IgD-negative memory B cell (primary cell): ENCODE results near the gene ZNF77. TPM values are rescaled to one million over a fixed set of nuclear protein-coding genes. Genes with fewer than 3 reads are reported as not detected.
A peak's percentile ranks its signal among the peaks of the same experiment; 100 is the strongest.
"Not testable (repeated sequence)": the region's sequence is repeated elsewhere in the genome, so short reads cannot be mapped to it uniquely, and the experiment has no call there.

Experiments
- H3K27ac Mint-ChIP-seq, 3 donors: one replicate each; pipeline ENCODE4 v1.8.0; 2020 to 2022; ENCODE audit warnings: mild to moderate bottlenecking in 3 of 3, mixed read lengths in 3 of 3, moderate library complexity in 1 of 3
- H3K27me3 Mint-ChIP-seq: one replicate; pipeline ENCODE4 v1.8.0; 2021; ENCODE audit warnings: mixed read lengths
- H3K36me3 Mint-ChIP-seq: one replicate; pipeline ENCODE4 v1.8.0; 2020; ENCODE audit warnings: mild to moderate bottlenecking, mixed read lengths
- H3K4me1 Mint-ChIP-seq, 3 donors: one replicate each; pipeline ENCODE4 v1.8.0; 2020 to 2022; ENCODE audit warnings: mixed read lengths in 3 of 3, mild to moderate bottlenecking in 1 of 3
- H3K4me3 Mint-ChIP-seq, 4 donors: one replicate each; pipeline ENCODE4 v1.8.0; 2020 to 2022; ENCODE audit warnings: mild to moderate bottlenecking in 4 of 4, mixed read lengths in 4 of 4, moderate library complexity in 3 of 4
- H3K9me3 Mint-ChIP-seq, 3 donors: one replicate each; pipeline ENCODE4 v1.8.0; 2020 to 2021; ENCODE audit warnings: mixed read lengths in 3 of 3, mild to moderate bottlenecking in 1 of 3
- polyA plus RNA-seq: library from polyadenylated mRNA; unstranded; fragments of 300-500 nt; fragmentation: Illumina TruSeq; gene quantifications from one replicate; pipeline ENCODE4 v1.2.3, GENCODE V29; 2021

The ZNF77 gene
- polyA plus RNA-seq, 1 donor from 2014 or later: 1.7 TPM

GRCh38 chr19:2917275-2918184, 27.2 kb downstream of the ZNF77 start:
- Mint-ChIP-seq H3K9me3 (peaks cover 5 to 20% (median 10%) of the 10 kb centered on the region in 3 donors), H3K27ac (no peak overlapping the region), H3K27me3 (no peaks in the 10 kb centered on the region), H3K36me3 (peaks cover 19% of the 10 kb centered on the region), H3K4me3 (no peak overlapping the region), H3K4me1 (peaks cover 0 to 6% (median 0%) of the 10 kb centered on the region in 3 donors)

- Mint-ChIP-seq H3K4me1 (peaks cover 4 to 8% (median 5%) of the 10 kb centered on the region in 3 donors), H3K36me3 (peaks cover 18% of the 10 kb centered on the region), H3K27me3 (no peaks in the 10 kb centered on the region), H3K9me3 (peaks cover 4 to 11% (median 6%) of the 10 kb centered on the region in 3 donors), H3K4me3 (no peak overlapping the region), H3K27ac (no peak overlapping the region)
Observed at GRCh38 chr19:2912306-2912705, 32.5 kb downstream of the ZNF77 start.

GRCh38 chr19:2906631-2907195, 38.1 kb downstream of the ZNF77 start:
- Mint-ChIP-seq H3K27ac (peak overlapping the region in 1 of 3 donors; percentile 39), H3K9me3 (no peaks in the 10 kb centered on the region), H3K4me1 (peaks cover 2 to 11% (median 10%) of the 10 kb centered on the region in 3 donors), H3K27me3 (no peaks in the 10 kb centered on the region), H3K36me3 (peaks cover 4% of the 10 kb centered on the region), H3K4me3 (no peak overlapping the region)

- H3K9me3 Mint-ChIP-seq: no peaks in the 10 kb centered on the region
- H3K4me3 Mint-ChIP-seq: no peak overlapping the region
- peaks cover 1% of the 10 kb centered on the region for H3K36me3 Mint-ChIP-seq
- no peaks in the 10 kb centered on the region for H3K27me3 Mint-ChIP-seq
- H3K27ac Mint-ChIP-seq: no peak overlapping the region
- peaks cover 4 to 13% (median 12%) of the 10 kb centered on the region in 3 donors for H3K4me1 Mint-ChIP-seq
Observed at GRCh38 chr19:2905918-2906519, 38.8 kb downstream of the ZNF77 start.

GRCh38 chr19:2903326-2903725, 41.4 kb downstream of the ZNF77 start:
- not testable (repeated sequence) for H3K27ac Mint-ChIP-seq, H3K36me3 Mint-ChIP-seq, H3K27me3 Mint-ChIP-seq, H3K9me3 Mint-ChIP-seq
- Mint-ChIP-seq H3K4me3 (peak overlapping the region in 1 of 4 donors; percentile 53), H3K4me1 (peaks cover 8 to 16% (median 12%) of the 10 kb centered on the region in 3 donors)

GRCh38 chr19:2902590-2903218, 42.1 kb downstream of the ZNF77 start:
- Mint-ChIP-seq H3K4me3 (peak overlapping the region; percentile 25 to 100 (median 84)), H3K27ac (no peak overlapping the region), H3K4me1 (peaks cover 8 to 16% (median 12%) of the 10 kb centered on the region in 3 donors), H3K9me3 (peaks cover 0 to 3% (median 0%) of the 10 kb centered on the region in 3 donors), H3K36me3 (peaks cover 3% of the 10 kb centered on the region), H3K27me3 (no peaks in the 10 kb centered on the region)

- Mint-ChIP-seq H3K9me3 (peaks cover 0 to 7% (median 0%) of the 10 kb centered on the region in 3 donors), H3K4me3 (peak within 1 kb of the TSS; percentile 87 to 100 (median 98)), H3K27ac (peak within 1 kb of the TSS; percentile 81 to 95 (median 90)), H3K27me3 (no peaks in the 10 kb centered on the region), H3K4me1 (peaks cover 8 to 16% (median 12%) of the 10 kb centered on the region in 3 donors), H3K36me3 (peaks cover 5% of the 10 kb centered on the region)
Observed at GRCh38 chr19:2900296-2901252, 44.2 kb downstream of the ZNF77 start, which contains the start of gene ZNF57. TSS of gene ZNF57 (plus strand) at chr19:2900928. CDS start at chr19:2901046, 118 bp downstream.

- Mint-ChIP-seq H3K4me3 (peak overlapping the region in 1 of 4 donors; percentile 57), H3K27ac (peak overlapping the region in 1 of 3 donors; percentile 28), H3K4me1 (peaks cover 6 to 9% (median 8%) of the 10 kb centered on the region in 3 donors), H3K9me3 (peaks cover 0 to 7% (median 0%) of the 10 kb centered on the region in 3 donors), H3K27me3 (no peaks in the 10 kb centered on the region), H3K36me3 (peaks cover 3% of the 10 kb centered on the region)
Observed at GRCh38 chr19:2896694-2897093, 48.1 kb downstream of the ZNF77 start.

- H3K27me3 Mint-ChIP-seq, H3K36me3 Mint-ChIP-seq, H3K4me3 Mint-ChIP-seq, H3K9me3 Mint-ChIP-seq: not testable (repeated sequence)
- Mint-ChIP-seq H3K4me1 (peaks cover 10 to 17% (median 11%) of the 10 kb centered on the region in 3 donors), H3K27ac (peak overlapping the region in 2 of 3 donors; percentile 53 to 75)
Observed at GRCh38 chr19:2890531-2890930, 54.2 kb downstream of the ZNF77 start.

- Mint-ChIP-seq H3K9me3 (no peaks in the 10 kb centered on the region), H3K36me3 (peaks cover under 1% of the 10 kb centered on the region), H3K27me3 (no peaks in the 10 kb centered on the region), H3K4me1 (peaks cover 10 to 17% (median 11%) of the 10 kb centered on the region in 3 donors), H3K27ac (peak overlapping the region in 2 of 3 donors; percentile 66 to 86), H3K4me3 (peak overlapping the region; percentile 21 to 84 (median 72))
Observed at GRCh38 chr19:2888731-2889224, 56.0 kb downstream of the ZNF77 start.

- H3K4me1 Mint-ChIP-seq: peaks cover 10 to 17% (median 11%) of the 10 kb centered on the region in 3 donors
- no peaks in the 10 kb centered on the region for H3K9me3 Mint-ChIP-seq
- H3K27ac Mint-ChIP-seq: peak overlapping the region; percentile 66 to 96 (median 76)
- peaks cover 2% of the 10 kb centered on the region for H3K27me3 Mint-ChIP-seq
- H3K36me3 Mint-ChIP-seq: peaks cover 2% of the 10 kb centered on the region
- peak overlapping the region; percentile 21 to 88 (median 50) for H3K4me3 Mint-ChIP-seq
Observed at GRCh38 chr19:2887391-2887914, 57.3 kb downstream of the ZNF77 start.

- Mint-ChIP-seq H3K4me3 (no peak overlapping the region), H3K4me1 (peaks cover 10 to 13% (median 10%) of the 10 kb centered on the region in 3 donors), H3K27me3 (peaks cover 2% of the 10 kb centered on the region), H3K36me3 (peaks cover 2% of the 10 kb centered on the region), H3K27ac (peak overlapping the region in 1 of 3 donors; percentile 39), H3K9me3 (no peaks in the 10 kb centered on the region)
Observed at GRCh38 chr19:2885736-2886135, 59.0 kb downstream of the ZNF77 start.
